ENCODE data around the gene RAD51B.
A peak's percentile ranks its signal among the peaks of the same experiment; 100 is the strongest.

The RAD51B gene

DNA sequence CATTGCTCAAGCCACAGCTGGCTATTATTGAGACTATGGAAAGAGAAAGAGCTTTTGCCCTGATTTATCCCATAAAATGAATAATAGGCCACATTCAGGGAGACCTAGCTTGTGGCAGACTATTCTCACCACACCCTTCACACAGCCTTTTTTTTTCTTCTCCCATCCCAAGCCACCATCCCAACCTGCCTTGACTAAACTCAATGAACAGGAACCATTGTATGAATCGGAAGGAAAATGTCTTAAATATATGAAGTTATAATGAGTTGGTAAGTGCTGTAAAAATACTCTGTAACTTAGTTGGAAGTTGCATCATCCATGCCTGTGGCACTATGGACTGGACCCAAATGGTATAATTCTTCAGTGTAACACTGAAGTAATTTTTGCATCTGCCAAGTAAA lies 338.4 kb downstream of the RAD51B start:
- DNase-seq (ENCODE audit: low read depth, low spot score), result no peak
- peak overlapping the region; percentile 74 for H3K27ac ChIP-seq

DNA sequence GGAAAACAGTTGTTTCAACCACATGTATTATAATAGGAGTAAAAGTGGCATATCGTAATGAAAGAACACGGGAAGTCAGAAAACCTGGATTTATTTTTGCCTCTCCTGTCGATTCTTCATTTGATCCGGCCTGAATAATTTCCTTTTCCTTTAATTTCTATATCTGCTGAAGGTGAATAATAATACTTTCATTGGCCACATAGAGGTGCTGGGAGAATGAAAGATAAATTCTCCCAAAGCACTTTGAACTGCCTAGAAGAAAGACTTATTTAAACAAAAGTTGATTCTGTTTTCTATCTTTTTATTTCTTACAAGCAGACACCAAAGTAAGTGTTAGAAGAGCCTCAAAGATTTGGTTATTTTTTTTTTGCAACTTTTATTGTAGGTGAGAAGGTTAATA lies 339.1 kb downstream of the RAD51B start:
- DNase-seq (ENCODE audit: low read depth, low spot score), result no peak
- H3K27ac ChIP-seq, result peak overlapping the region; percentile 74

DNA sequence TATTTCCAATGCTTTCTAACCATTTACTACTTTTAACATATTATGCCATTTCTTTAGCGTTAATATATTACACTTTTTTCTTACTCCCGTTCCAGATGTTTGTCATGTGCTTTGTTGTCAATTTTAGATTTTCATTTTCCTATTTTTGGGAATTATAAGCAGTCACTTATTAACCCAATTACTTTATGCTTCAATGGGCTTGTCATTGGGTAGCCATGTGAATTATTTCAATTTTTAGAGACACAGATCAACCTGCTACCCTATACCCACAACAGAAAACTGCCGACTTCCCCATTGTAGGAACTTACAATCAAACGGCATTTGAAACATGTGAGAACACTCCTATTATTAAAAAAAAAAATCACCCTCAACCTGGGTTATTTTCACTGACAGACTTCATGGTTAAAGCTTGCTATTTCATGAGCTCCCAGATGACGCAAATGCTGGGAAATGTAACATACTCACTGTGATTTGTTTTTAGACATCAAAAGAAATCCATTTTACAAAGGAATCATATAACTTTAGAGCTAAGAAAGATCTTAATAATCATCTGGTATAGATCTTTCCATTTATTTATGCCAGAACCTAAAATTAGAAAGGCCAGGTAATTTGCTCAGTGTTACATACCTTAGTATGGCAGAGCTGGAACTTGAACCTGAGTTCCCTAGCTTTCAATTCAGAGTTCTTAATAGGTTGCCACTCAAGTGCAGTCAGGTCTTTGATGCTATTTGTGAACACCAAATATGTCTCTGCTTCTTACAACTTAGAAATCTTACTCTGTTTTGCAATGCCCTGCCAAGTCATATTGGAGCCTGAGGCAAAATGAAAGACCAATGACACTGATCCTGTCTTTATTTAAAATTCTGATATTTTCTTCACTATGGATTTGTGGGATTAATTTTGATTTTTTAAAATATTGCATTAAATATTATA lies 340.4 kb downstream of the RAD51B start:
- DNase-seq (ENCODE audit: low read depth, low spot score), result no peak
- H3K27ac ChIP-seq, result no peak overlapping the region

DNA sequence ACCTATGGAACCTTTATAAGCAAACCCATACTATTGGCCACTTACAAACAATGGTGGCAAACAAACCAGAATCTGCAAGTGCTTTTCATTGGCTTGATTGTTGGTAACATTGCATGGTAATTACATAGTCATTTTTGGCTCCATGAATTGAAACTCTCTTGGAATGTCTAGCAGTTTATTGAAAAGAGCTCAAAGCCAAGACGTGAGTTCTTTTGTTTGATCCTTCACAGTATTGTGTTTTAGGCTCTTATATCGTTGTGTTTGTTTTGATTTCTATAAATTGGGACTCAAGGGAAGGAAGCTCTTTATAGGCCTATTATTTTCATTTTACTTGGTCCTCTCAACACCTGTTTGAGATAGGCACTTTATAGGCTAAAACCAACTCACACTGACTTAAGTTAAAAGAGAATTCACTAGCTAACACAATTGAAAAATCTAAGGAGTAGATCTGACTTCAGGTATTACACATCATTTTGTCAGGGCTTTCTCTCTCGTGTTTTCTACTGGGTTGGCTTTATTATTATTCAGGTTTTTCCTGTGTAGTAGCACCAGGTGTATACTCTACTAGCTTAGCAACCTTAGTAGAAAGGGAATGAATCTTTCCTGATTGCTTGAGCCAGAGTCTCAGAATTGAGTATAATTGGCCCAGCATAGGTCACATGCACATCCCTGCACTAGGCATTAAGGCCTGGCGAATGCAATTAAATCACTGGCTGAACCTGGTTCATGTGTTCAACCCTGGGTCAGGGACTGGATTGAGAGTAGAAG lies 341.4 kb downstream of the RAD51B start:
- DNase-seq (ENCODE audit: low read depth, low spot score), result no peak
- peak overlapping the region; percentile 19 for H3K27ac ChIP-seq

DNA sequence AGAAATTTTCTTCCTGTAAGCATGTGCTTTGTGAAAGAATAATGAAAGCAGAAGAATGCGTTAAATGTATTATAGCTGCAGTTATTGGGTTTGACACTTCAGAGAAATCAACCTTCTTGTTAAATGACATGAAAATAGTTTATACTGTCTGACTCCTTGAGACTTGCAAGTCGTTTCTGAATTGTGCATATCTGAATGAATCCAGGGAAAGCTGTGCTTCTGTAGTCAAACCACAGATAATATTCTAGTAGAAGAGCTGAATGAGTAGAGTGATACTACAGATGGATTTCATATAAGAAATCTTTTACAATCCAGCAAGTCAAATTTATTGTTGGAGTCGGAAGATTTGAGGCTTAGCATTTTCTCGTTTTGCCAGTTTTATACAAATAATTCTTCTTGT lies 343.3 kb downstream of the RAD51B start:
- no peak for DNase-seq (ENCODE audit: low read depth, low spot score)
- H3K27ac ChIP-seq, result no peak overlapping the region

DNA sequence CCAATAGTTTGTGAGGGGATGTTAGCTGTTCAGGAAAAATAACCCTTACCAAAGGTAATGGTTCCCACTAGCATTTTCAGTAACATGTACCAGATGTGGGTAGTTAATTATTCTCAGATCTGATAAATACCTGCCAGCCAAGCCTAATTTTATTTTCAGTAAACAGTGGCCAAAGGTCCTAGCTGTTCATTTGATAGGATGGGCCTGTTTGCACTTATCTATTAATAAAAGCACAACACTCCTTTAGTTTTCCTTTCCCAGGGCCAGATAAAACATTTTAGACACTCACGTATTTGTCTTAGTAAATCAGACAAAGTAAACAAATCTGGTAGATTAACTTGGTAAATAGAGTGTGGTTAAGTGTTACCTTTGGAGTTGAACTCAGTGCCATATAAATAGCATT lies 345.1 kb downstream of the RAD51B start:
- DNase-seq (ENCODE audit: low read depth, low spot score), result no peak
- H3K27ac ChIP-seq, result no peak overlapping the region

DNA sequence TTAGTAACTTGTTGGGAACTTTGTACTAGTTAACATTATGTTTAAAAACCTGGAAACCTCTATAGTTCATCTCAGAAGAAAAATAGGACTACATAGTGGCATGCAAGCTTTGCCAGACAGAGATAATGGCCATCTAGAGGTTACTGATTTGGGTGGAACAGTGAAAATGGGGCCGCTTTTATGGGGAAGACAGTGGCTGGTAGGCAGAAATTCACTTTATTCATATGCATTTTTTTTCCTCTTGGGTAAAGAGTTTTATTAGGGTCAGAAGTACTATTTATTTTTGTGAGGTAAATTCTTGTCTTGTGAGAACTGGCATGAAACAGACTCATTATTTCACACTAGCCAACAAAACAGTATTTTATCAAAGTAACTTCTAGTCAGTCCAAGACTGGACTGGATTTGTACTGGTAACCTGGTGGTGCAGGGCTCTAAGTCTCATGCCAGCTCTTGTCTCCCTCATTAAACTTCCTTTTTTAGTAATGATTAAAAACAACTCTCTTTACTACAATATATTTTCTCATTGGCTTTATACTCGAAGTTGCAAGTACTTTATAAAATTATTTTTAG lies 345.8 kb downstream of the RAD51B start:
- H3K27ac ChIP-seq, result no peak overlapping the region
- no peak for DNase-seq (ENCODE audit: low read depth, low spot score)

DNA sequence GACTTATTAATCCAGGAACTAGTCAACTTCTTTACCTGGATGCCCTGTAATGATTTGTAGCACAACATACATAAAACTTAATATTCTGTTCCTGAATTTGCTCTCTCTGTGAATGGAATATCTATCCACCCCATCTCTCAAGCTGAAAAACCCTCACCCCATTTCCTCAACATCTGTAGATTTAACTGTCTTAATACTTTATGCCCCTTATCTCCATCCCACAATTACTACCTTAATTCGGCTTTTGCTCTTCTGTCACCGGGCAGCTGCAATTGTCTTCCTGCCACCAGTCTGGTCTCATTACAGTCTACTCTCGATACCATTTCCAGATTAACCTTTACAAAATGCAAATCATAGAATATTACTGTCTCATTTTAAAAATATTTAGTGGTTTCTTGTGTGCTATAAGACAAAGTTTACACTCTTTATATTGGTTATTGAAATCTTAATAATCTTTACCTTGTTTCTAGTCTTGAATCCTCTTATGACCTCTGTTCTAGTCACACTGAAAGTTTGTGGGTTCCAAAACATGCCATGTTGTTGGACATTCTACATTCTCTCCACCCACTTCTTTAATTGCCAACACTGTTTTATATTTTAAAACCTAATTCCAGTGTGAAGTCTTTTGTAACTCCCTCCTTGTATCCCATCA lies 347.3 kb downstream of the RAD51B start:
- no peak for DNase-seq (ENCODE audit: low read depth, low spot score)
- H3K27ac ChIP-seq, result no peak overlapping the region

DNA sequence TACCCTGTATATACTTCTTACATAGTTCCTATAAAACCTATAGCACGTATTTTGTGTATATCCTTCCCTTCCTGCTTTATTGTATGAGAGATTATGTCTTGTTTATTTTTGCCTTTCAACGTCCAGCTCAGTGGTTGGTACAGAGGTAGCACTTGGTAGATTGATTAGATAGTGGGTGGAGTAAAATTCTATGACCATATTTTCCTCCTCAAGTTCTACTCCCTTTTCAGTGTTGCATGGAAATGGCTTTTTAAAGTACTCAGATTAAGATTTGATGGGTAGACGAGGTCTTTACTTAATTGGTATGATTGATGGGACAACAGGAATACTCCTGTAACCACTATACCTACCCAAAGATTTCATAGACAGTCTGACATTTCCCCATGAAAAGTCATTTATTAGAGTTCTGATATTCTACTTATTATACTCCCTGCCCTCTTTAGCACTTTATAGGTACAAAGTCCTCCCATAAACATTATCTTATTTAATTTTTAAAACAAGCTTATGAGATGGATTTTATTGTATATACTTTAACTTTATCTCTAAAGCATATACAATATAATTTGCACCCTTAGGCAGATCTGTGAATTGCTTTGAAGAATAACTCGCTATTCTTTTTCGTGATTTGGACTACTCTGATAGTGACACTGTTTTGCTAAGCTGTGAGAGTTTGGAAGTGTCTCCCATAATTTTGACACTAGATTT lies 348.0 kb downstream of the RAD51B start:
- H3K27ac ChIP-seq, result no peak overlapping the region
- DNase-seq (ENCODE audit: low read depth, low spot score), result no peak

DNA sequence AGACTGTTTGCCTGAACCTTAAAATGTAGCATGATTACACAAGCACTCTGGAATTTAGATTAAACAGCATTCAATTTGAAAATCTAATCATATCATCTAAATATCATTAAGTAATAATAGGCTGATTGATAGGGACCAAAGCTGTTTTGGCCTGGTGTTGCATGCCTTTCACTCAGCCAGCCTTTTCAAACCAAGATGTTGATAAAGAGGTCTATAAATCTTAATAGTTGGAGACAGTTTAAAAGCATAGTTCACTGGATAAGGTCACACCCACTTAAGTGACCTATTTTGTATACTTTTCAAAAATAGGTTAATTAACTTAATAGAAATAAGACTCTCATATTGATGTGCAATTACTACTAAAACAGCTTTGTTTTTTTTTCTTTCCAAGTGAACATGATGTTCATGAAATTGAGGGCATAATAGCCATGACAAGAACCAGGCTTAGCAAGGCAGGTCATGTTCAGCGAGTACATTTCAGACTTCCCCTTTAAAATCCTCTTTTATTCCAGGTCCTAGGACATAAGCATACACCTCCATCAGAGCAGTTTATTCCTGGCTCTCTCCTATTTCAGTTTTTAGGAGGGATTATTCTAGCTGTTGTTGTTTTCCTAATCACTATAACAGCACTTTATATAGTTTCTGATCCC lies 349.0 kb downstream of the RAD51B start:
- no peak overlapping the region for H3K27ac ChIP-seq
- DNase-seq (ENCODE audit: low read depth, low spot score), result no peak

DNA sequence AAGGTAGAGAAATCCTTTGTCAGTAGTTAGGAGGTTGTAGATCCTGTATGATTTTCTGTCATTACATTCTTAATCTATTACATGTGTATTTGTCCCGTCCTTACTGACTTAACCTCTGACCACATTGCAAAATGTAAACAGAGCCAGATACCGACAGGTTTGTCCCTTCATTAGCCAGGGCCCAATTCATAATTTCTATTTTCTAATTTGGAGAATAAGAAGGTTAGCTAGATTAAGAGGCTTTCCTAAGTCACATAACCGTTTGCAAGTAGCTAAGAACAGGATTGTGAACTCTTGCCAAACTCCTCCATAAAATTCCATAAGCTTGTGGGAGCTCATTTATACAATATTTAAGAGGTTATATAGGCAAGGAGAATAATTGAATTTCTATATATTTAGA lies 352.6 kb downstream of the RAD51B start:
- H3K27ac ChIP-seq, result peak overlapping the region; percentile 75
- DNase-seq (ENCODE audit: low read depth, low spot score), result no peak

DNA sequence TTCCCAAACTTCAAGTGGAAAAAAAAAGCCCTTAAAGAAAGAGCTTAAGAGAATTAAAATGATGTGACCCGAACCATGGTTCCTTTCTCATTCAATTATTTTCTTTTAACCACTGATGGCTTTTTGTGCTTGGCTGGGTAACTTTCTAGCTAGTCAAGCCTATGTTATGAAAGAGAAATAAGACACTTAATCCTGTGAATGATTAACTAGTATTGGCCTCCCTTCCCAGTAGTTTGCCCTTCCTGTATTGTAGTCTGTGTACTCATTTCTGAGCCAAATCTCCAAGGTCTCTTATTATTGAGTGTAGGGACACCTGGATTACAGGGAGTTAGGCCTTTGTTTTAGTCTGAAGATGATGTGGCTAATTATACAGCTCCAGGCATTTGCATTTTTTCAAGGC lies 353.0 kb downstream of the RAD51B start:
- DNase-seq (ENCODE audit: low read depth, low spot score), result peak; percentile 26
- peak overlapping the region; percentile 75 for H3K27ac ChIP-seq

DNA sequence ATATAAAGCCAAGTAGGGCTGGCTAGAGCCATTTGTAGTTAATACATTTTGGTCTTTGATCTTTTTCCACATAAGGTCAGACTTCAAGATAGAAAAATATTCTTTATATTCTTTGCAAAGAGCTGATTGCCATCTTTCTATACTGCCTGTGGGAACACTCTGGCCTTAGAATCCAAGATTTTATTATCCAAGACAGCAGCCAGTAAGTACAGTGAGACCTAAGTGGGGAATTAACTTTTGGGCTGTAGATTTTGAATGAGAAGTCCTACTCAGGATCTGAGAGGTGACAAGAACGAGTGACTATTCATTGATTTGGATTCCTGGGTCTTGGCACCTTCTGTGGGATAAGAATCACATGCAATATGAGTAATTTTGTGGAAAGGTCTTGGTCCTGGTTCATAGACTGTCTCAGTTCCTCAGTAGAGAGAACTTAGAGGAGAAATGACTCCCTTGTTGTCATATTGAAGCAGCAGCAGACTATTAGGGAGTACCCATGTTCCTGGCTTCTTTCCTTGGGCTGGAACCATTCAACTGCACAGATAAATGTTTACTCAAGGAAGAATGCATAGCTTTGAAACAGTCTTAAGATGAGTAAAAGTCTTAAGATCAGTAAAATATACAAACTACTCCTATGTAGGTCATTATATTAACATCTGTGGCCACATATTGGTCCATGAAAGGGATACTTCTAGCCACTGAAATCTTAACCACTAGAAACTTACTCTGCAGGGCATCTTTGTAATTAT lies 353.8 kb downstream of the RAD51B start:
- H3K27ac ChIP-seq, result peak overlapping the region; percentile 75
- DNase-seq (ENCODE audit: low read depth, low spot score), result no peak

DNA sequence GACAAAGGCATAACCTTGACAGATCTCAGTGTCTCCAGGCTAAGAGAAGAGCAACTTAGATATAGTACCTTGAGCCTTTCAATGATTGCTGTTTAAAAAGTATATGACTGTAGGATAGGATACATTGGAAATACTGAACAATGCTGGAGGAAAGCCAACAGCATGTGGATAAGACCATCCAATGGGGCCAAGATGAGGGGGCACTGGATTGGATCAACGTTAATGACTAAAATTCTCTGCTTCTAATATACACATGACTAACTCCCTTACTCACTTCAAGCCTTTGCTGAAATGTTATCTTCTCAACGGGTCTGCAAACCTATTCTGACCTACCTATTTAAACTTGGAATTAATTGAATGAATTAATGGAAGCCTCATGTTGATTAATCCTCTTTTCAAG lies 354.9 kb downstream of the RAD51B start:
- no peak overlapping the region for H3K27ac ChIP-seq
- no peak for DNase-seq (ENCODE audit: low read depth, low spot score)

DNA sequence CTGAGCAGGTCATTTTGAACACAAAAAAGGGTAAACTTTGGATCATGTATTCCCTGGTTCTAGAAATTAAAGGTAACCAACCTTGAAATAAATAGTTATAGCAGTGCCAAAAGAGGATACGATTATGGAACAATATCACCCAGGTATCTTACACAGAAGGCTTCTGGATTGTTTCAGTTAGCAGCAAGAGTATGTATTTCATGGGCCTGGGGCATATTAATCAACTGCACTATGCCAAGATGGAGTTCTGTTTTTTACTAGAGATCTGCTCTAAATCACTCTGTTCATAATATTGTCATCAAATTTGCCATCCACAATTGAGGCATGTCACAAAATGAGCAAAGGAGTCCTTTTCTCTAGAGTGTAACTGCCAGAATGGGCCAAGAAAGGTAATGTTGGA lies 357.1 kb downstream of the RAD51B start:
- DNase-seq (ENCODE audit: low read depth, low spot score), result no peak
- no peak overlapping the region for H3K27ac ChIP-seq

DNA sequence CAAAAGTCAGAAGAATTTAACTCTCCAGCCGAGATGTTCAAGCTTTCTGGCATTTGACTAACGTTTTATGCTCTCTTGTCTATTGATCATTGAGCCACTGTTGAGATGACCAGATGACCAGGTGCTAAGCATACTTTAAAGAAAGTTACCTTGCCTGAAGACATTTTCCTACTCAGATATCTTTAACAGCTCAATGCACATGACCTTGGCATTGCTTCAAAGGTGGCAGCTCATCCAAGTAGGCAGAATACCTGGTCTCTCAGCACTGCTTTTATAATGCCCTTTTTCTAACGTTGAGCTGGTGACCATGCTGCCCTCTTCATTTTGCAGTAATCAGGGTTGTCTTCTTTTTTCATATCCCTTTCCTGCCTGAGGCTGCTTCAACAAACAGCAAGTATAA lies 358.1 kb downstream of the RAD51B start:
- no peak for DNase-seq (ENCODE audit: low read depth, low spot score)
- no peak overlapping the region for H3K27ac ChIP-seq

DNA sequence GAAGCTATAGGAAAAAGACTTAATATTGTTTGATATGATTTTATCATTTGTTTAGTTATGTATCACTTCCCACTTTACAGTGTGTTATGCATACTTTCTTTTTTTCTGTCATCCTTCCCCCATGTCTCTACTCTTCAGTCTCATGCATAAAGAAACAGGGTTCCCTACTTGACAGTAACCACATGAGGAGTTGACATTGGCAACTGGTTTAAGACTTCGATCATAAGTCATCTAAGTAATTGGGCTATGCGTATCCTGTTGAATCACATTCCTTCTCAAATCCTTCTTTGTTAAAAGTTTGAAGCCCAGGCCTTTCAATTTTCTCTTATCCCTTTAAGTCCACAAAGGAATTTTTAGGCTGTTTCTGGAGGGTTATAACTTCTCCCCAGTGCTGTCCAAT lies 358.7 kb downstream of the RAD51B start:
- no peak overlapping the region for H3K27ac ChIP-seq
- no peak for DNase-seq (ENCODE audit: low read depth, low spot score)

DNA sequence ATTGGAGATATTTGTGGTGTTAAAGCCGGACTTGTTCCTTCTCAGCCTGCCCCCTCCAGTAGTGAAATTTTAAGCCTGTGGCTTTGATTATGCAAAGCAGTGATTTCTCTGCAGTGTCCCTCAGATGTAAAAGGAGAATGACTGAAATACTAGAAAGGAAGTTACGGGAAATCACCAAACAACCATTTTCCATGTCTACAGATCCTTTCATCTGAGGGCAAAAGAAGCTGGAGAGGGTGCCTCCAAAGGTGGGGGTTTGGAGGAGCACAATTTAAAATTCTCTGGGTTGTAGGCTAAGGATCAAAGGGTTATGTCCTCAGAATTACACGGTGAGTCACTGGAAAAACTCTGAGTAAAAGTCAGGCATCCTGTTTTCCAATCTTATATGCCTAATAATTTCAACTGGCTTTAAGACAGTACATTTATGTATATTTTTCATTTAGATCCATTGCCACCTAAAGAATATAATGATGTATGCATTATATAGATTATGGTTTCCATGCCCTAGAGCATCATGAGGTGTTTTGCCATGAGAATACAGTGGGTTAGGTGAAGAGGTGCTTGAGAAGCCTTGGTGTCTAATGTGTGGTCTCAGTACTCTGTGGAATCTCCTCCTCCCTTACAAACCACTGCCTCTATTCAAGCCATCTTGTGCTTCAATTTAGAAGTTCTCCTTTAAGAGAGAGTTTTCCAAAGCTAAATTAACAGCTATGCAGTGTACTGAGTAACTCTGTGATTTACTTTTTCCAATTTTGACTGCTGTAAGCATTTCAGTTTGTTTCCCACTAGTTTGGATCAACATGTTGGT lies 362.1 kb downstream of the RAD51B start:
- no peak for DNase-seq (ENCODE audit: low read depth, low spot score)
- H3K27ac ChIP-seq, result no peak overlapping the region

All from epithelial cell of prostate (primary cell).